GM18519 (cell line): ENCODE results near the gene PRDM16.

ENCODE experiments used
- ATAC-seq: cut with Tn5 transposase; IDR thresholded peaks from one replicate; pipeline ENCODE4 v1.9.1; 2021; ENCODE audit warnings: mild to moderate bottlenecking, moderate library complexity; ENCODE audit not compliant: unreplicated experiment, low FRiP score

PRDM16 gene

DNA sequence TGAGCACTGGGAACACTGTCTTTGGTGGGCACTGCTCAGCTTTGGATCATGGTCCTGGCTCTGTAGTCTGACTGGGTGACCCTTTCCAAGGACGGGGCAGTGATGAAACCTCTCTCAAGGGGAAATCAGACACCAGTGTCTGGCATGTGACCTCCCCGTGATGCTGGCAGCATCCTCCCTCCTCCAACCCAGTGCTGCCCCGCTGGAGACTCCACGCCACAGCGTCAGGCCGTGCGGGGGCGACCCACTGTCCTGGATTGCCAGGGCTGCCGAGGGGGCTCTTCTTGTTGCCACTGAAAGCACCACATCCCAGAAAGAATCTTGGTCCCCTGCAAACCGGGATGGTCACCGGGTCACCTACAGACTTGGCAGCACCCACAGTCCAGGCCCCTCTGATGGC is 239.1 kb downstream of the PRDM16 start:
- ATAC-seq: no peak

DNA sequence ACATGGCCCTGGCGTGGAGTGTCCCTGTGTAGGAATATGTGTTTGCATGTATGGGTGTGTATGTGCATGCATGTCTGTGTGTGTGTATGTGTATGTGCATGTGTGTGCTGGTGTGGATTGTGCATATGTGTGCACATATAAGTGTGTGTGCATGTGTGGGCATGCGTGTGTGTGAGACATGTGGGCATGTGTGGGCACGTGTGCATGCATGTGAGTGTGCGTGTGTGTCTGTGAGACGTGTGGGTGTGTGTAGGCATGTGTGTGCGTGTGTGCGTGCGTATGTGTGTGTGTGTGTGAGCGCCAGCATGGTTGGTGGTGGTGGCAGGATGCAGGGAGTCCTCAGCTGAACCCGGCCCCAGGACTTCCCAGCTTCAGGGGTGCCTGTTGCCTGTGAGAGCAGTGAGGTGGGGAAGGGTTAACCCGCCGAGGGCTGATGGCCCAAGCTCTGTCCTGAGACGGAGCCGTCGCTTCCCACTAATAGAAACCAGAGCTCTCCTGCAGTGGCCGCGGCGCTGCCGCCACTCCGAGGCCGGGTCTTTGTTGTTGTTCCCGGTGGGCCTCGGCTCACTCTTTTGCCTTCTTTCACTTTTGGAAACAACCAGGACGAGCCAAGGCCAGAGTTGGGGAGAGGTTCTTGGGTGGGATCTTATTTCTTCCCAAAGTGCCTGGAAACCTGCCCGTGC is 241.9 kb downstream of the PRDM16 start:
- no peak for ATAC-seq

DNA sequence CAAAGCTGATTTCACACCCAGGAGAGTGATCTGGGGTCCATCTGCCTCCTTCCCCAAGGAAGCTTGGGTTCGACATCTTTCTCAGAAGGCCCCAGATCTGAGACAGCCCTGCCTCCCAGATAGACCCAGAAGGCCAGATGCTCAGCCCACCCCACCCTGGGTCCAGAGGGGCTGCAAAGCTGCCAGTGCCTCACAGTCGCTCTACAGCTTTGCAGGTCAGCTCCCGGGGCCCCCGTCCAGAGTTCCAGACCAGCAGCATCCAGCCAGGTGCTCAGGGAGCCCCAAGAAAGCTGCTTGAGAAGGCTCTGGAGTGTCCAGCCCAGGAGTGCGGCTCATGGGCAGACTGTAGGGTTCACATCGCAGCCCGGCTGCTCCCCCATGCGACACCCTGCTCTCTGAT is 242.7 kb downstream of the PRDM16 start:
- no peak for ATAC-seq

DNA sequence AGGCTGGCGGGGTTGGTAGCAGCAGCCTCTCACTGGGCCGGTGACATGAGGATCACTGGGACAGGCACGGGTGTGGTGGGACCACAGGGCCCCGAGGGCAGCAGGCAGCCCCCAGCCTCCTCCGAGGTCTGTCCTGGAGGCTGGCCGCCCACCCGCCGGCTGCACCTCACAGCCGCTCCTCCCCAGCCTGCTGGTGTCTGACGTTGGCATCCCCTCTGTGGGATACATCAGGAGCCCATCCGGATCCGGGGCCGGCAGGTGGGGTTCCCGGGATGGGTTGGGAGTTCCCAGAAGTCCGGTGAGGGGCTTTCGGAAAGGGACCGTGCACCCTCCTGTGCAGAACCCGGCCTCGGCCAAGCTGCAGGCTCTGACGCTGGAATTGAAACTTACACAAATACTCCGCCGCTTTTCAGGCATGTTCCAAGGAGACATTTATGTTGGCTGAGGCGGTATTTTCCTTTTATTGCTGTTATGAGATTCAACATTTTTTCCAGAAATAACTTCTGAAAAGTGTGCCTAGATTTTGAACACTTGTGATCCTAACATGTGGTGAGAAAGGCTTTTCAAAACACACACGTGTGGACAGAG is 243.4 kb downstream of the PRDM16 start:
- ATAC-seq: no peak

- no peak for ATAC-seq
These were observed 244.0 kb downstream of the PRDM16 start for GRCh38 chr1:3312898-3313575.

GRCh38 chr1:3313576-3313950 is 244.6 kb downstream of the PRDM16 start:
- ATAC-seq: no peak

DNA sequence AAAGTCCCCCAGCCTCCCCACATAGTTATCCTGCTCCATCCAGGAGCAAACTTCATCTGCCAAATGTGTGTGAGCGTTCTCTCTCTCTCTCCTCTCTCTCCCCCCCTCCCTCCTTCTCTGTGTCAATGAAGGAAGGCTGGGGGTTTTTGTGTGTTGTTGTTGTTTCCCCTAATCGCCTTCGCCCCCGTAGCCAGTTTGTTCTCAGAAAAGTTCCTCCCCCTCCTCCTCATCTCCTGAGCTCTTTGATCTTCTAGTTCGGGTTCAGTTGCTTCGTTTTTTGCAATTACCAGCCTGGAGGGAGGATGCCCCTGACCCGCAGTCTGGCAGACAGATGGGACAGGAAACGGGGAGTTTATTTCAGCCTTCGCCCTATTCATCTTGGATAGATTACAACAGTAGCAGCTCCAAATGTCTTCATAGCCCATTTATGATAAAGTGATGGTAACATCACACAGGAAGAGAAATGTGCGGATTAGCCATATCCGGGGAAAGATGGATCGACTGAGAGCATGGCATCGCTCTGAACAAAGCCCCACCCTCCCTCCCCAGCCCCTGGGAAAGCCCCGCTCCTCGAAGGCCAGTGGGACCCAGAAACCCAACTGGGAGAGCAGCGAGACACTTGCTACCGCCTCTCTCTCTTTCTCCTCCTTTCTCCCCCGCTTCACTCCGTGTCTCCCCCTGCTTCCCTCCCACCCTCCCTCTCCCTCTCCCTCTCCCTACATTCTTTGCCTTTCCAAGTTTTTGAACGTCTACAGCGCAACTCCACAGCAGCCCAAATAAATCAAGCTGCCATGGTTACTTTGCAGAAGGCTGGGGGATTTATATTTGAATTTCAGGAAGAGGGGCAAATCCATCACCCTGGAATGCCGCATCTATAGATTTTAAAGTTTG is 245.7 kb downstream of the PRDM16 start:
- no peak for ATAC-seq

DNA sequence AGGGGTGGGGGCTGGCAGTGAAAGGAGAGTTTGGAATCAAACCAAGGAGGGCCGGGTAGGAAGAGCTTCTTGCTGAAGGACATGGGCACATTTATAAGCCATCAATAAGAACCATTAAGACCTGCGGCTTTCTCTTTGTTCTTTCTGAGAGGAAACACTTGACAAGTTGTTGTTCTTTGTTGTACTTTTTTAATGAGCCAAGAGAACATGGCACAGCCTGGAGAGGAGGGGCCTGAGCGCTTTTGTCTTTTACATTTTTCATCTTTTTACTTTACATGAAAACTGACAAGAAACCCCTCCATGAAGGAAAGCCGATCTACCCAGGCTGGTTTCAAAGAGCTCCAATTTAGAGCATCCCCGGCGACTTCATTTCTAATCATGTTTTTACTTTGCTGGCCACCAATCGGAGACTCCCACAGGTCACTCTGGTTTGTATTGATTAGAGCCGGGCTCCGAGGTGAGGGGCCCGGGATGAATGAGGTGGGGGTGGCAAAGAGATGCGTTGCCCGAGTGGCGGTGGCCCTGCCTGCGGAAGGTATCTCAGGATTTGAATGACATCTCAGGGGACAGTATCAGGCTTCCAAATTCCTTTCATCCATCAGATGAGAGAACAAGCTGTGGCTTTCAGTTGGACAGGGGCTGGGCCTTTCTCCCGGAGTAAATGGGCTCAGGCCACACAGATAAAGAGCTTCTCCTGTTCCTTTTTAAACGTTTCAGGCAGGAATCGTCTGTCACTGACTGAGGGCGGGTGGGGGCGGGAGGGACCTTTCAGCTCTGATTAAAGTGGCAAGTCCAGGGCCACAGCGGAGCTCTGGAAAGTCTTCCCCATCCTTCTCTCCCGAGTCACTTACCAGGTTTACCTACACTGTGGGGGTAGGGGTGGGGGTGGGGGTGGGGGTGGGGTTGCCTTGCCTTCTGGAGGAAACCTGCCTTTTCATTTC is 246.7 kb downstream of the PRDM16 start:
- ATAC-seq: no peak

DNA sequence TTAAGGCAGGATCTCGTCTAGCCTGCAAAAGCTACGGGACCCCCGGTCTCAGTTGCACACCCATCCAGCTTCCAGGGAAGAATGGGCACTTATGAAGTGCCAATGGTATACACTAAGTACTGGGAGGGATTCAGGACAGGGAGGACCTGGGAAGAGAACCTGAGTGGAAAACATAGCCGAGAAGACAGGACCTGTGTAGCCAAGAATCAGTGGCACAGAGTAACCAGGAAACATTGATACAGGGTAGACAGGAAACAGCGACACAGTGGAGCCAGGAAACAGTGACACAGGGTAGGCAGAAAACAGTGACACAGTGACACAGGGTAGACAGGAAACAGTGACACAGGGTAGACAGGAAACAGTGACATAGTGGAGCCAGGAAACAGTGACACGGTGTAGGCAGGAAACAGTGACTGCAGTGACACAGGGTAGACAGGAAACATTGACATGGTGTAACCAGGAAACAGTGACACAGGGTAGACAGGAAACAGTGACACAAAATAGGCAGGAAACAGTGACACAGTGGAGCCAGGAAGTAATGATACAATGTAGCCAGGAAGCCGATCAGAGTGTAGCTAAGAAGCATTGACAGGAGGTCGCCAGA is 247.4 kb downstream of the PRDM16 start:
- ATAC-seq: no peak

DNA sequence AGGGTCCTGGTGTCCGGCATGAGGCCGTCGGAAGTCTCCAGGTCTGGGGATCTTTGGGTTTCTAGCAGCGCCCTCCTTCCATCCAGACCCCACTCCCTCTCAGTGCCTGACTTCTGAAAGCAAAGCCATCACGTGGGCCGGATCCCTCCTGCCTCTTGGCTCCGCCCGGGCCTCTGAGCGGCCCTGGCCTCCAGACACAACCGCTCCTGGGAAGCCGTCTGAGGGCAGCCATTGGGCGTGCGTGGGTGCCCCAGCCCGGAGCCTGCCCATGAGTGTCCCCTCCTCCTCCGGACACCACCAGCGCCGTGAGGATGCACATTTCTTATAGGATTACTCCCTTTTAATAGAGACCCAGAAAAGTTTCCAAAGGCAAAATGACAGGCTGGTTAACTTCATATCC is 248.5 kb downstream of the PRDM16 start:
- no peak for ATAC-seq

DNA sequence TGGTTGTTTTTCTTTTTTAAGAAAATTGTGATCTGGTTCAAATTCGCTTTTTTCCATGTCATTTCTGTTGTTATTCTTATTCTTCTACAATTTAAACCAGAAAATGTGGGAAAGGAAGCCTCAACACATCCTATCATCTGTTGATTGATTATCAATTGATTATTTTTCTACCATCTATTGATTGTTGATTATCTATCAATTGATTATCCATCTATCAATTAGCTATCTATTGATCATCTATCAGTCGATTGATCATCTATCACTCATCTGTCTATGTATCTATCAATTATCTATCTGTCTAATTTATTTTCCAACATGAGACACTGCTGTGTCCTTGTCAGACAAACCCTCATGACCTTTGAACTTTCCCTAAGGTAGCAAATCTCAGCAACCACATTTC is 249.3 kb downstream of the PRDM16 start:
- no peak for ATAC-seq

DNA sequence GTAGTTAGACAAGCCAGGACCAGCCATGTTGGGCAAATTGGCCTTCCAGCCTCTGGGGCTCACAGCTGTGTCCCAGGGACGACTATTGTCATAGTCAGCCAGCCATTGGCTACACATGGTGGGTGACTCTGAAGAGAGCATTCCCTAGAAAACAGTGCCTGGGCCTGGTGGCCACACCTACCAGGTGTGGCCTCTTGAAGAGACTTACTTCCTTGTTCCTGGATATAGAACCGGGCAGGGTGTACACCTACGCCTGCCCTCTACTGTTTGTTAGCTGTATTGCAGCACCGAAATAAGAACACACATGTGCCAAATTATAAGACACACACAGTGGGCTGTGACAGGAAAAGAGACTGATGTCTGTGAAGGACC is 250.9 kb downstream of the PRDM16 start:
- ATAC-seq: no peak

DNA sequence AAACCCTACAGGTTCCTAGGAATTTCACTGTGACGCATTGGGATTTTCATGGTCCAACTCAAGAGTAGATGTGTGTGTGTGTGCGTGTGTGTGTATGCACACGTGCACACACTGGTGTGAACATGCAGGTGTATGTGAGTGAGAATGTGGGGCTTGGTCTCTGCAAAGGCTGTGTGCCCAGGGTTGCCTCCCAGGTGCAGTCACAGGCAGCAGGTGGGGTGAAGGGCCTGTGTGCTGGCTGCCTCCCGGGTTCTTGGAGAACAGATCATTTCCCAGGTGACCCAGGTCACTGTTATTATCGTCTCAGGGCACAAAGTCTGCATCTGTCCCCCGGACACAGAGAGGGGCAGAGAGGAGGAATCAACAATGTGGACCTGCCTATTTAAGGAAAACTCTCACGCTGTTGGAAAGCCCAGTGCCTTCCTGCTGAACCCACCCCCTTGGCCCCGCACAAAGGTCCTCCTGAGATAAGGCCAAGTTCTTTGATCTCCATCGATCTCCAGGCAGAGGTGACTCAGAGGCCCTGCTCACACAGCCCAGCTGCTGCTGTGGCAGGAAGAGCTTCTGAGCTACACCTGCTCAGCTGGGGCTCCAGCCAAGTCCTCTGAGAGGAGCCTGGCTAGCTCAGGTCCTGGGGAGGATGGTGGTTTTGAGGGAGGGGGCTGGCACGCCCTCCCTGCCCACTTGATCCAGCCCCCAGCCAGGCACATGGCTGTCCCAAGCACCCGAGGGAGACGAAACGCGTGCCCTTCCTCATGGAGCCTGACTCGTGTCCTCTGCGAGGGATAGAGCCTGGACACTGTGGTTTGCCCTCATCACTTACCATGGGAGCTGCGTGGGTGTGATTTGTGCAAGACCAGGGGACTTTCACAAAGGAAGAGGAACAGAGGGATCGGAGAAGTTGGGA is 251.5 kb downstream of the PRDM16 start:
- no peak for ATAC-seq

GRCh38 chr1:3321559-3322449 is 252.8 kb downstream of the PRDM16 start:
- no peak for ATAC-seq

- ATAC-seq: no peak
These were observed 253.5 kb downstream of the PRDM16 start for GRCh38 chr1:3322450-3323020.

GRCh38 chr1:3323021-3323795 is 254.2 kb downstream of the PRDM16 start:
- ATAC-seq: no peak
